Measurements from ENCODE around the gene GPER1.
"Not testable (repeated sequence)": the region's sequence is repeated elsewhere in the genome, so short reads cannot be mapped to it uniquely, and the experiment has no call there.

Gene GPER1

DNA sequence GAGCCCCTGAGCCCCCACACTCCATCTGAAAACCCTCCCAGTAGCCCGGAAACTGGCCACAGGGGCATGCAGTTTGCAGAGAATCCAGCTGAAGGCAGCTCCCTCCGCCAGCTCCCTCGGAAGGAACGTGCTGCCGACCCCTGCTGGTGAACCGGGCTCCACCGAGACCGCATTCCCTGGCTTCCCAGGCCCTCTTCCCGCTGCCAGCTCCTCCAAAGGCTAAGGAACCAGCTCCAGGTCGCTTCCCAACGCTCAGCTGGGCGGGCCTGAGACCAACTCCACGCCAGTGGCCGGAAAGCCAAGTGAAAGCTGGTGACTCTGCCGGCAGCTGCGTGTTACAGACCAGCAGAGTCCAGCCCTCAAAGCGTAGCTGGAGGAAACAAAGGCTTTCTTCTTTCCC, 35.8 kb downstream of the GPER1 start:
- peak; percentile 88 for DNase-seq

DNA sequence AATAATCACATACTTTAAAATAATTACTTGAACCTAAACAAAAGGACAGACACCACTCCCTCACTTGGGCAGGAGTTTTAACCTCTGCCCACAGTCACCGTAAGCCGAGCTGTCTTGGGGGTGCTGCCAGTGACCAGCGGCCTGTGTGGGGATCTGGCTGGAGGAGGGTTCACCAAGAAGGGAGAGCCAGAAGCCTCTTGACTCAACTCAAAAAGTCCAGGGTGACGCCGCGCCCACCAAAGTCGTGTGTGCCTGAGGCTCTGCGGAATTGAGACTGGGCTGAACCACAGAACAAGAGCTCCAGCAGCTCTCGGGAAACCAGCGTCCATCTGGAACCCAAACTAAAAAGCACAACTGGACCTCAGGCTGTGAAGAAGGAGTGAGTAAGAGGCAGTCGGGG, 36.3 kb downstream of the GPER1 start:
- no peak for DNase-seq

DNA sequence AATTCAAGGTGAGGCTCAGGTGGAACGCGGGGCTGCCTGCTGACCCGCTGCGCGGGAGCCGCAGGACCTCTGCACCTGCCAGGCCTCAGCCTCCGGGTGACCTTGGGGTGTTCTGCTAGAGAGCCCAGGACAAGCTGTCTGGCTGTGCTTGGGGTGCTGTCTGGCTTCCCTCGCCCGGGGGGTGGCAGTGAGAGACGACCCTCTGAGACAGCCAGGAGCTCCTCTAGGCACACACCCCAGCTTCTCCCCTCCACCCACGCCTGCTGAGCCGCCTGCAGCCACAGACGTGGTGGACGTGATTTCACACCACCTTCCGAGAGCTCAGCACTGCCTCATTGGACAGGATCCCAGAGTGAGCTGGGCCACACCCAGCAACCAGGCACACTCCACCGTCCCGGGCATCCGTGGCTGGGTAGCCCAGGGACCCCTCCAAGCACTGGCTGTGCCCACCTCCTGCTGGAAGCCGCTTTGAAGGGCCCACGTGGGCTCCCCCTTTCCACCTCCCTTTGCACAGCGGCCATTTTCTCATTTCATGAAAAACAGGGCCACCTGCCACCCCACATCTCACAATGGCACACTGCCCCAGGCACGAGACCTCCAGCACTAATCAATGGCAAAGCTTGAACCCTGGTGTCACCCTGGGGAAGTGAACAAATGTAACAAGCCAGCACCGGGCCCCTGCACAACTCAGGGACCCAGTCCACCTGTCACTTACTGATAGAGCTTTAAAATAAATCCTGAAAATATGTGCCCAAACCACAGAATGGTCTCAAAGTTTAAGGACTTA, 37.1 kb downstream of the GPER1 start:
- no peak for DNase-seq

DNA sequence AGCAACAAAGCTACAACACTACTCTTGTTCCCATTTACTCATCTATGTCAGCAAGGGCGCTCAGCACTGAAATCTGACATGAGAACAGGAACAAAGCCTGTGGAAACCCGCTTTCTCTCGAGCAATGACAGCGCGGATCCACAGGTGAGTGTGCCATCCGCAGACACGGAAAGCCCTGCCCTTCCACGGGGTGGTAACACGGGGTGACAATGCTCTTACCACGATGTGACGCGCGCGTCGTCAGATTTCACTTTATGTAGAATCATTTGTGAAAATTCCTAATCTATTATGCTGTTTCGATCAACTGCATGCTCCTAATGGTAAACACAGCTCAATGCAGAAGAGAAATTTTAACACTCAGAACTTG, 37.7 kb downstream of the GPER1 start:
- DNase-seq, result no peak

DNA sequence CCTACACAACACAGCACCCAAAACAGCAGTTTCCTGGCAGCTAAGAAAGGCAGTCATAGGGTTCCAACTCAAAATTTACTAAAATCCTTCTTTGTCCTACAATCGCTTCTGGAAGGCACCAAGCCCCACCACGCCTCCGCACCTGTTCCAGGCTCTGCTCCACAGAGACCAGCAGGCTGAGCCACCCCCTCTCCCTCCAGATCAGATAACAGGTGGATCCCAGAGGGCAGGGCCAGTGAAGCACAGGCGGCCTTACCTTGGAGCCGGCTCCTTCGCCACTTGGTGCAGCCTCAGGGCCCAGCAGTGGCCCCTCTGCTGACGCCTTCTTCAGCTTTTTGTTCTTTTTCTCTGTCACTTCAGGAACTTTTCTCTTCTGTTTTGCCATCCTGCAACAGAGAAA, 39.1 kb downstream of the GPER1 start:
- no peak for DNase-seq

DNA sequence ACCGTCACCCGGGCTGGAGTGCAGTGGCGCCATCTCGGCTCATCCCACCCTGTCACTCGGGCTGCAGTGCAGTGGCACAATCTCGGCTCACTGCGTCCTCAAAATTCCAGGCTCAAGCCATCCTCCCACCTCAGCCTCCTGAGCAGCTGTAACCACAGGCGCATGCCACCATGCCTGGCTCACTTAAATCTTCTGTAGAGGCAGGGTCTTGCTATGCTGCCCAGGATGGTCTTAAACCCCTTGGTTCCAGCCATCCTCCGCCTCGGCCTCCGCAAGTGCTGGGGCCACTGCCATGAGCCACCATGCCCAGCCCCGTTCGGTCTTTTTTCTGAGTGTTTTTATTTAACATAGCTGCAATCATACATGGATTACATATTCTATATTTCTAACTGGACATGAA, 41.5 kb downstream of the GPER1 start:
- no peak for DNase-seq

DNA sequence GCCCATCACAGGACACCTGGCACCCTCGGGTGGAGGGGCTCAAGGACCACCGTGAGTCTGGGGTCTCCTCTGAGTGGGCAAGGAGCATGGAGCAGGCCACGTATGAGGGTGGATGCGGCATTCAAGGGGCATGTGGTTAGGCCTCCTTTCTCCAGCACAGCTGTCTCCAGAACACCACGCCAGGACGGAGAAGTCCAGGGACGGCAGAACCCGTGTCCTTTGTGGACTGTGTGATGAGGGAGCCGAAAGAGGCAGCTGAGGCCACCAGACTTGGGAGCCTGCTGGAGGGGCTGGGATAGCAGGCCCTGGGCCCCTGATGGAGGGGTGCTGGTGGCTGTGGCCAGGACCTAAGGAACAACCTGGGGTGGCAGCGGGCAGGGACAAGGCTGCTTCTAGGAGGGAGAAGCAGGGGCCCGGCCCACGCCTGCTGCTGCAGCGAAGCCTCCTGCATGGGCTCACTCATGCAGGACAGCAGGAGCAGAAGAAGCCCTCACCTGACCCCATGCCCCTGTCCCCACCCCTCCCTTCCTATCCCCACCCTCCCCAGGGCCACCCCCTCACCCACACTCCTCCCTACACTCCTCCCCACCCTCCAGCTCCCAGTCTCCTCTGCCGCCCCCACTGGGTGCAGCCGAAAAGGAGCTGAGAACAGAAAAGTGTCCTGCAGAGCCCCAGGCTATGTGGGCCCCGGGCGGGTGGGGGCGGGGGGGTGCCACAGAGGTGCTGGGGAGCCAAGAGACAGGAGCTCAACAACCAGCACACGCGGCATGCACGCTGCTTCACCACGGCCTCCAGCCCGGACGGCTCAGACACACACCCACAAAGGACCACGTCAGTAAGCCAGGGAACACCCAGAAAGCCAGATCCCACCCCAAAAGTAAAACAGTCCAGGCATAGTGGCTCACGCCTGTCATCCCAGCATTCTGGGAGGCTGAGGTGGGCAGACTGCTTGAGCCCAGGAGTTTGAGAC, 42.4 kb downstream of the GPER1 start:
- DNase-seq, result no peak

DNA sequence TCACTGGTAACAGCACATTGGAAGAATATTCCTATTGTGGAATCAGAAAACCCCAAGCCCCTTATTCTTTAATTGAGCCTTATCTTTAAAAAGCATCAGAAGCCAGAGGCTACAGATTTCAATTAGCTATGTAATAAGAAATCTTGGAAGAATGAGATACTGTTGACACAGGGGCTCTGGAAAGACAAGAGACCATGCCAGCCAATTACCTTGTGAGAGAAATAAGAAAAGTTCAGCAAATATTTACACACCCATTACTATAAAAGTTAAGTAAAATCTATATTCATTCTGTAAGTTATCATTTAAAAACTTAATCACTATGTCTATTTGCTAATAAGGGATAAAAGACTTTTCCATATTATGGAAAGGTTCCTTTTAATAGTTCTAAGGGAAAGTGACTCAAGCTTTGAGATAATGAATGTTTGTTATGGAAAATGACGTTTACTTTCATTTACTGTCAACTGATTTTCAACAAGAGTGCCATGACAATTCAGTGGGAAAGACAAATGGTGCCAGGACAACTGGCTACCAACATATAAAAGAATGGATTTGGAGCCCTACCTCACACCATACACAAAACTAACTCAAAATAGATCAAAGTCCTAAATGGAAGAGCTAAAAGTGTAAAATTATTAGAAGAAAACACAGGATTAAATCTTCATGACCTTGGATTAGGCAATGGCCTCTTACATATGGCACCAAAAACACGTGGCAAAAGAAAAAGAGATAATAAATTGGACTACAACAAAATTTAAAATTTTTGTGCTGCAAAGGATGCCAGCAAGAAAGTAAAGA, 43.8 kb downstream of the GPER1 start:
- no peak for DNase-seq

DNA sequence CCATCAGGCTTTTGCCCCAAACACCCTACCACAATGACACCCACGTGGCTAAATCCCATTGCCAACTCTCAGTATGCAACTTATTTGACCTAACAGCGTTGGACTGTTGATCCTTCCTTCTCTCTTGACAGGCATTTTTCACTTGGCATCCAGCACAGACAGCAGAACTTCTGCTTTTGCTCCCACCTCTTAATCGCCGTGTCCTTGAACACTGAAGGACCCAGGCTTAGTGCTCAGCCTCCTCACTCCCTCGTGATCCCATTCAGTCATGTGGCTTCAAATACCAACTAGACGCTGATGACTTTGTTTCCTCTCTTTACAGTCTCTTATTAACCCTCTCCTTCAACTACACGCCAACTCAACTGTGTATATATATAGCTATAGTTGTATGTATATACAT, 47.0 kb downstream of the GPER1 start:
- no peak for DNase-seq

DNA sequence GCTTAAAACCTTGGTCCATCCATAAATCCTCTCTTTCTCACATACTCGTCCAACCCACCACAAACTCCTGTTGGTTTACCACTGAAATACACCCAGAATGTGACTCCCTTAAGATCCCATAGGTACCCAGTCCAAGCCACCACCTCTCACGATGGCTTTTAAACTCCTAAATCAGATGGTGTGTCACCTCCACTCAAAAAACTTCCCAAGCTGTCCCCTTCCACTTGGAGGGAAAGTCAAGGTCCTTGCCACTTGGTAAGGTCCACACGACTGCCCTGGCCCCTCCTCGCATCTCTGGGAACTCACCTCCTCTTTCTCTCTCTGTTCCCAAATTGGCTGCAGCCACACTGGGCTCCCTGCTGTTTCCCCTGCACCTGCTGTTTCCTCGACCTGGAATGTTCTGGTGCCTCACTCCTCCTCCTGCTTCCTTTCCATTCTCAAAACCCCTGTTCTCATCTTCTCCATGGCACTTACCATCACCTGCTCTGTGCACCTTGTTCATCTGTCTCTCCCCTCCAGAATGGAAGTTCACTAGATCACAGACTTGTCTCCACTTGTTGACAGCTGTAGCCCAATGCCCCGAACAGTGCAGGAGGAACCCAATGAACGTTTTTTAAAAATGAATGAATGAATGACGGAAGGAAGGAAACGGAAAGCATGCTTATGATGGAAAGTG, 49.1 kb downstream of the GPER1 start:
- no peak for DNase-seq

DNA sequence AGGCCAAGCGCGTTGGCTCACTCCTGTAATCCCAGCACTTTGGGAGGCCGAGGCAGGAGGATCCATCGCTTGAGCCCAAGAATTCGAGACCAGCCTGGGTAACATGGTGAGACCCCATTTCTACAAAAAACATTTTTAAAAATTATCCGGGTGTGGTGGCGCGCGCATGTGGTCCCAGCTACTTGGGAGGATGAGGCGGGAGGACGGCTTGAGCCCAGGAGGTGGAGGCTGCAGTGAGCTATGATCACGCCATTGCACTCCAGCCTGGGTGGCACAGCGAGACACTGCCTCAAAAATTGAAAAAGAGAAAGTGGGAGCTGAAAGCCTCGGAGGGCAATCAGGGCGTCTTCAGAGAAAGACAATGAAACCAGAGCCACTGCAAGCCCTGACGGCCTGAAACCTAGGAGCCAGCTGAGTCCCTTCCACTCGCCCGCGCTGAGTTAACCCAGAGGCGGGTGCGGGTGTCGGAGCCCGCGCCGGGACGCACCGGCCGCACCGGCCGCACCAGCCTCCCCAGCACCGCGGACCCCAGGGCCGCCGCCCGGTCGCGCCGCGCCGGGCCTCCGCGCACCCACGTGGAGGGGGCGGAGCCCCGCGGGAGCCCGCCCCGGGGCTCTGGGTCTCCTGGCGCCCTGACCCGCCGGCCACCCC, 49.7 kb downstream of the GPER1 start:
- DNase-seq, result no peak

DNA sequence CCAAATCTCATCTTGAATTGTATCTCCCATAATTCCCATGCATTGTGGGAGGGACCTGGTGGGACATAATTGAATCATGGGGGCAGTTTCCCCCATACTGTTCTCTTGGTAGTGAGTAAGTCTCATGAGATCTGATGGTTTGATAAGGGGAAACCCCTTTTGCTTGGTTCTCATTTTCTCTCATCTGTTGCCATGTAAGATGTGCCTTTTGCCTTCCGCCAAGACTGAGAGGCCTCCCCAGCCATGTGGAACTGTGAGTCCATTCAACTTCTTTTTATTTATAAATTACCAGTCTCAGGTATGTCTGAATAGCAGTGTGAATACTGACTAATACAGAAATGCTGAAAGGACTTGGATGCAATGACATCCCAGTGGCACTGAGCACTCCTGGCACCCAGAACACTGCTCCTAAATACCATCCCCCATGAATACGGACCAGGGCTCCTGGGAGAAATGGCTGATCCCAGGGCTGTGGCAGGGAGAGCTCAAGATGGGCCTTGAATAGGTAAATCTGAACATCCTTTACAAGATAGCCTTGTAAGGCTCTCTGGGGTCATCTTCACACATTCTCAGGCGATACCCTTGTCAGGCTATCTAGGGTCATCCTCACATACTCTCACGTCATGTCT, 52.7 kb downstream of the GPER1 start:
- no peak for DNase-seq

DNA sequence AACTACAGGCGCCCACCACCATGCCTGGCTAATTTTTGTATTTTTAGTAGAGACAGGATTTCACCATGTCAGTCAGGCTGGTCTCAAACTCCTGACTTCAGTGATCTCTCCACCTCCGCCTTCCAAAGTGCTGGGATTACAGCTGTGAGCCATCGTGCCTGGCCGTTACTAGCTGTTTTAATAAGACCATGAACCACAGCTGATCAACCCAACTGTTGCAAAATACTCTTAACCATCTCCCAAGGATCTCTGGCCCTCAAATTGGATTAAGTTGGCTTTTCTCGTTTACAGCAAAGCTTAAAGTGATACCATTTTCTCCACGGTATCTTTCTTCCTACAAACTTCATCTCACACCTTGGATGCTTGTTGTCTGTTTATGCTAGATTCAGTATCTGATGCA, 53.7 kb downstream of the GPER1 start:
- no peak for DNase-seq

DNA sequence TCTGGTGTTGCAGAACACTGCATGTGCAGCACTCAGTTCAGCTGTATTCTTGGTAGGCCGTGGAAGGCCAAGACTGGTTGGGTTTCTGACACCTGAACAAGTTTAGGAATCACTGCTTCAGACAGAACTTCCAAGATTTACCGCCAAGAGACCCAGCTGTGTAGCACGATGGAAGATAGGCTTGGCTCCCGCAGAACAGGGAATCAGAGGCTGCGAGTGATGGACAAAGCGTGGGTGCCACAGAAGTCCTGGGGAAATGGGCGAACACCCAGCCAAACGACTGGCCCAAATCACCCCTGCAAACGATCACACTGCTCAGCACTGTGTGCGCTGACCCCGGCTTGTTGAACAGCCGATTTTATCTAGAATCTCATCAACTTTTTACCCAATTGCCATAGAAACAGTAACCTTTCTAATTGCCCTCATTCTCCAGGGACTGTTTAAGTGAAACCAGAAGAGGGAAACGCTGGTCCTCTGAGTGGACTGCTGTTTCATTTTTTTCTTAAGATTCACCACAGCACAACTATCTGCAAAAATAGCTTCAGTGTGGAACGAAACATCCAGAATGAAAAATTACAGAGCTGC, 54.2 kb downstream of the GPER1 start:
- no peak for DNase-seq

DNA sequence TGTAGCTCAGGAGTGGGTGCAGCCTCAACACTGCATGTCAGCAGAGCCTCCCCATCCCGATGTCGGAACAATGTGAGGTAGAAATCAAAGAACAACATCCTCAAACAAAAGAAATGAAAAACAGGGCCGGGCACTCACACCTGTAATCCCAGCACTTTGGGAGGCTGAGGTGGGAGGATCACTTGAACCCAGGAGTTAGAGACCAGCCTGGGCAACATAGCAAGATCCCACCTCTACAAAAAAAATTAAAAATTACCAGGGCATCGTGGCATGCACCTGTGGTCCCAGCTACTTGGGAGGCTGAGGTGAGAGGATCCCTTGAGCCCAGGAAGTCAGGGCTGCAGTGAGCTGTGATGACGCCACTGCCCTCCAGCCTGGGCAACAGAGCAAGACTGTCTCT, 55.1 kb downstream of the GPER1 start:
- DNase-seq, result not testable (repeated sequence)
